AG10803 (cell line): Measurements from ENCODE around the gene ASXL3.

ENCODE experiments used
- DNase-seq: peaks from one replicate; pipeline ENCODE4 v3.0.0; 2010; ENCODE audit warnings: low read depth
- H3K4me3 ChIP-seq: 2 replicates; pipeline ENCODE4 v1.5.1; 2011; ENCODE audit warnings: mild to moderate bottlenecking, low read length, control low read depth
- TF ChIP-seq, protein P1 (sequence below): conservative IDR thresholded peaks from 2 replicates; pipeline ENCODE4 v1.5.1; 2011; ENCODE audit warnings: mild to moderate bottlenecking, low read length, control low read depth, inconsistent platforms

ASXL3 gene

DNA sequence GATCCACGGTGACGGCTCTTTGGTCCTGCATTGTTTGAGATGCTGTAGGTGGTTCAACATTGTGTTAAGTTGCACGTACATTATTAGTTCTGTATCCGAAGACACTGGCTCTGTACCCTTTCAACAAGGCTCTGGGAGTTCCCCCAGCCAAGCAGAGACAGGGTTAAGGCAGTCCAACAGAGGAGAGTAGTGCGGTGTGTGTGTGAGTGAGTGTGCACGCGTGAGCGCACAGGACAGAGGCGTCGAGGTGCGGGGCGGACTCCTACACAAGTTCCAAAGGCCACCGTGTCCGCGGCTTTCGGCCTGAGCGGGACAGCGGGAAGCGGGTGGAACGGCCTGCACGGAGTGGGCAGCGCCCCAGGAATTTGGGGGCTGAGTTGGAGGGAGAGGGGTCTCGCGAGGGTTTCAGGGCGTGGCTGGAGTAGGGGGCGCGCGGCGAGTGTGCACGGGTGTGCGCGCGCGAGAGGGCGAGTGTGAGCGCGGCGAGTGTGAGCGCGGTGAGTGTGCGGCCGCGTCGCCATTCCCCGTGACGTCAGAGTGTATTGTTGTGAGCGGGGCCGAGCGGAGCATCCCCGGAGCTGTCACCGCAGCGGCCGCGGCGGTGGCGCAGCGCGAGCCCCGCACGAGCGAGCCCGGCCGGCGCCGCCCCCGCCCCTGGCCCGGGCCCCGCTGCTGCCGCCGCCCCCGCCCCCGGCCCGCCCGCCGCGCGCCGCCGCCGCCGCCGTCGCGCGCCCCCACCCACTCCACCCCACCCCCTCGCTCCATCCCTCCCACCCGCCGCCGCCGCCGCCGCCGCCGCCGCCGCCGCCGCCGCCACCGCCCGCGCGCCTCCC lies at the start of gene ASXL3:
TSS of gene ASXL3 (plus strand) at position 535 of the 833 bp plus-strand sequence. CDS start 413 bp downstream, outside the sequence.
- TF ChIP-seq, protein P1, sequence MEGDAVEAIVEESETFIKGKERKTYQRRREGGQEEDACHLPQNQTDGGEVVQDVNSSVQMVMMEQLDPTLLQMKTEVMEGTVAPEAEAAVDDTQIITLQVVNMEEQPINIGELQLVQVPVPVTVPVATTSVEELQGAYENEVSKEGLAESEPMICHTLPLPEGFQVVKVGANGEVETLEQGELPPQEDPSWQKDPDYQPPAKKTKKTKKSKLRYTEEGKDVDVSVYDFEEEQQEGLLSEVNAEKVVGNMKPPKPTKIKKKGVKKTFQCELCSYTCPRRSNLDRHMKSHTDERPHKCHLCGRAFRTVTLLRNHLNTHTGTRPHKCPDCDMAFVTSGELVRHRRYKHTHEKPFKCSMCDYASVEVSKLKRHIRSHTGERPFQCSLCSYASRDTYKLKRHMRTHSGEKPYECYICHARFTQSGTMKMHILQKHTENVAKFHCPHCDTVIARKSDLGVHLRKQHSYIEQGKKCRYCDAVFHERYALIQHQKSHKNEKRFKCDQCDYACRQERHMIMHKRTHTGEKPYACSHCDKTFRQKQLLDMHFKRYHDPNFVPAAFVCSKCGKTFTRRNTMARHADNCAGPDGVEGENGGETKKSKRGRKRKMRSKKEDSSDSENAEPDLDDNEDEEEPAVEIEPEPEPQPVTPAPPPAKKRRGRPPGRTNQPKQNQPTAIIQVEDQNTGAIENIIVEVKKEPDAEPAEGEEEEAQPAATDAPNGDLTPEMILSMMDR, result no peak
- H3K4me3 ChIP-seq, result peak within 1 kb of the TSS; percentile 56
- DNase-seq, result no peak

DNA sequence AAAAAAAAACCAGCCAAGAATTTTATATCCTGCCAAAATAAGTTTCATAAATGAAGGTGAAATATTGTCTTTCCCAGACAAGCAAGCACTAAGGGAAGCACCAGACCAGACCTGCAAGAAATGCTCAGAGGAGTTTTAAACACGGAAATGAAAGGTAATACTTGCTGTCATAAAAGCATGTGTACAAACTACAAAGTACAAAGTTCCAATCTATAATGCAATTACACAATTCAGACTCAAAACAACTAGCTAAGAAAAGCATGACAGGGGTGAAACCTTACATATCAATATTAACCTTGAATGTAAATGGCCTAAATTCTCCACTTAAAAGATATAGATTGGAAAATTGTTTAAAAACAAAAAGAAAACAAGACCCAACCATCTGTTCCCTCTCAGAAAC lies 45.0 kb upstream of the ASXL3 start:
- TF ChIP-seq, protein P1, result no peak
- no peak overlapping the region for H3K4me3 ChIP-seq
- no peak for DNase-seq

GRCh38 chr18:33536904-33537303 lies 41.1 kb upstream of the ASXL3 start:
- DNase-seq, result no peak
- H3K4me3 ChIP-seq, result no peak overlapping the region
- TF ChIP-seq, protein P1, result no peak

GRCh38 chr18:33538418-33539042 lies 39.5 kb upstream of the ASXL3 start:
- DNase-seq, result no peak
- no peak overlapping the region for H3K4me3 ChIP-seq
- TF ChIP-seq, protein P1, result no peak

GRCh38 chr18:33540392-33540791 lies 37.6 kb upstream of the ASXL3 start:
- H3K4me3 ChIP-seq, result no peak overlapping the region
- TF ChIP-seq, protein P1, result no peak

DNA sequence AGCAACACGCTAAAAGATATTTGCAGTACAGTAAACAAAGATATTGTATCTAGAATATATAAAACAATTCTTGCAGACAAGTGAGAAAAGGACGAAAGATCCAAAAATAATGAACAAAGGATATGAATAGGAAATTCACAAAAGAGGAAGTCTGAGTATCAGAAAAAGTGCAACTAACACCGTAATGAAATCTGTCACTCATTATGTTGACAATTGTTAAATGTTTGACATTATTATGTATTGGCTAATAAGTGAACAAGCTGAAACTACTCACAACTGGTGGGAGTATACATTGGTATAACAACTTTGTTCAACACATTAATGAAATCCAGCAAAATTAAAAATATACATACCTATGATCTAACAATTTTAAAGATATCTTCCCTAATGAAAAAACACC lies 36.7 kb upstream of the ASXL3 start:
- DNase-seq, result no peak
- H3K4me3 ChIP-seq, result no peak overlapping the region
- TF ChIP-seq, protein P1, result no peak

More at GRCh38 chr18:33540392-33540791, 37.6 kb upstream of the ASXL3 start:
- no peak for DNase-seq

GRCh38 chr18:33556846-33557245 lies 21.2 kb upstream of the ASXL3 start:
- no peak overlapping the region for H3K4me3 ChIP-seq
- TF ChIP-seq, protein P1, result no peak
- DNase-seq, result no peak
